NB4 (cell line): Measurements from ENCODE around the gene DGKD.

Experiments
- CTCF ChIP-seq: IDR thresholded peaks from one replicate; pipeline ENCODE4 v1.5.1; 2012; ENCODE audit warnings: low read depth, low read length
- MYC ChIP-seq: IDR thresholded peaks from 2 replicates; pipeline ENCODE4 v1.6.1; 2011; ENCODE audit warnings: low read depth, low read length
- POLR2A ChIP-seq: IDR thresholded peaks from 2 replicates; pipeline ENCODE4 v1.6.1; 2011; ENCODE audit warnings: mild to moderate bottlenecking; ENCODE audit not compliant: insufficient read length; ENCODE audit errors: extremely low read depth

GRCh38 chr2:233428438-233428837 is 74.1 kb downstream of the DGKD start:
- no peak for TF ChIP-seq CTCF
- no peak for TF ChIP-seq POLR2A
- no peak for TF ChIP-seq MYC
